Left colon (tissue), 2 donors: ENCODE measurements around the gene APOLD1. TPM values are rescaled to one million over a fixed set of nuclear protein-coding genes. Genes with fewer than 3 reads are reported as not detected.
"Not testable (repeated sequence)": the region's sequence is repeated elsewhere in the genome, so short reads cannot be mapped to it uniquely, and the experiment has no call there.

Source experiments
- ATAC-seq: fragments of 200-7000 bp; cut with Tn5 transposase; one replicate; pipeline ENCODE4 v1.9.1; 2020; ENCODE audit warnings: mild to moderate bottlenecking, moderate library complexity
- DNase-seq, 2 donors: peaks; one replicate each; pipeline ENCODE4 v3.0.0-alpha.2; 2020
- intact Hi-C, 2 donors: fragments of 100-400 bp; cut with DNase I in 1 of 2; cut with micrococcal nuclease in 1 of 2; formaldehyde crosslinking; loops; one replicate each; pipeline versions ENCODE4 v1.11.2 to v1.14.0; 2022; cut with DNase I, micrococcal nuclease
- long read RNA-seq: library from polyadenylated mRNA; unstranded; transcript quantifications from one replicate; pipeline ENCODE4 v2.0.0, GENCODE V29; 2021
- total RNA-seq, 2 donors: library from RNA; stranded (reverse); fragmentation: NEBNext Ultra II Directional; extraction: Animal tissue kit (Norgen Biotek cat#: 25700); gene quantifications; one replicate each; pipeline ENCODE4 v1.2.1, GENCODE V29; 2021
- donor health status: DM: no; HTN: no; CAD: no.
- donor health status: DM: yes; HTN: yes; CAD: no.

APOLD1 gene
- total RNA-seq: 1 to 10 TPM; 2.6 to 6.7 TPM
- long read RNA-seq, partial matches to known transcripts: 11 of 13 reads
- long read RNA-seq, other reads (novel, unspliced or antisense): 2 of 13 reads

- DNase-seq: no peak
- ATAC-seq: no peak
- intact Hi-C loops: no loop called here
Measured at GRCh38 chr12:12784911-12785814, at the start of gene APOLD1. APOLD1 (plus strand) TSS chr12:12785659; CDS start chr12:12785692, 33 bp downstream.

GRCh38 chr12:12736759-12737676, 48.4 kb upstream of the APOLD1 start:
- ATAC-seq: peak; percentile 77
- intact Hi-C loops: no loop called here
- DNase-seq: no peak

- ATAC-seq, intact Hi-C loops: not testable (repeated sequence)
Measured at GRCh38 chr12:12738152-12738551, 47.3 kb upstream of the APOLD1 start.

GRCh38 chr12:12741660-12742059, 43.8 kb upstream of the APOLD1 start:
- ATAC-seq (no peak), DNase-seq (no peak)
- intact Hi-C loops: no loop called here

More at GRCh38 chr12:12738152-12738551, 47.3 kb upstream of the APOLD1 start:
- not testable (repeated sequence) for DNase-seq

GRCh38 chr12:12744546-12745305, 40.7 kb upstream of the APOLD1 start:
- DNase-seq (no peak), ATAC-seq (peak; percentile 68)
- intact Hi-C loops: no loop called here

GRCh38 chr12:12745576-12746211, 39.8 kb upstream of the APOLD1 start:
- intact Hi-C loops: no loop called here
- ATAC-seq (no peak), DNase-seq (no peak)

GRCh38 chr12:12747278-12747677, 38.2 kb upstream of the APOLD1 start:
- no peak for DNase-seq
- ATAC-seq: no peak
- intact Hi-C loops: no loop called here

- intact Hi-C loops: no loop called here
Measured at GRCh38 chr12:12748044-12748443, 37.4 kb upstream of the APOLD1 start.

GRCh38 chr12:12749433-12749832, 36.0 kb upstream of the APOLD1 start:
- intact Hi-C loops: no loop called here
- peak; percentile 66 for ATAC-seq
- DNase-seq: no peak

More at GRCh38 chr12:12748044-12748443, 37.4 kb upstream of the APOLD1 start:
- no peak for ATAC-seq
- no peak for DNase-seq

GRCh38 chr12:12755923-12756322, 29.5 kb upstream of the APOLD1 start:
- ATAC-seq: no peak
- intact Hi-C loops: no loop called here

GRCh38 chr12:12757121-12757520, 28.3 kb upstream of the APOLD1 start:
- intact Hi-C loops: no loop called here
- DNase-seq (no peak), ATAC-seq (peak; percentile 21)

More at GRCh38 chr12:12755923-12756322, 29.5 kb upstream of the APOLD1 start:
- DNase-seq: no peak

- DNase-seq: no peak
- intact Hi-C loops: no loop called here
- ATAC-seq: no peak
Measured at GRCh38 chr12:12759234-12759915, 26.1 kb upstream of the APOLD1 start.

GRCh38 chr12:12764824-12765223, 20.6 kb upstream of the APOLD1 start:
- intact Hi-C loops: no loop called here
- DNase-seq (no peak), ATAC-seq (no peak)

GRCh38 chr12:12770262-12770661, 15.2 kb upstream of the APOLD1 start:
- intact Hi-C loops: no loop called here
- ATAC-seq (no peak), DNase-seq (no peak)

- intact Hi-C loops: no loop called here
Measured at GRCh38 chr12:12774791-12775190, 10.7 kb upstream of the APOLD1 start.

GRCh38 chr12:12776261-12776660, 9.2 kb upstream of the APOLD1 start:
- ATAC-seq (peak; percentile 91), DNase-seq (peak; percentile 51 to 64)
- intact Hi-C loops: no loop called here

More at GRCh38 chr12:12774791-12775190, 10.7 kb upstream of the APOLD1 start:
- DNase-seq (no peak), ATAC-seq (no peak)

GRCh38 chr12:12777092-12777491, 8.4 kb upstream of the APOLD1 start:
- DNase-seq (no peak), ATAC-seq (no peak)
- intact Hi-C loops: no loop called here

- intact Hi-C loops: no loop called here
- no peak for ATAC-seq
Measured at GRCh38 chr12:12779007-12779406, 6.5 kb upstream of the APOLD1 start.

More at GRCh38 chr12:12779007-12779406, 6.5 kb upstream of the APOLD1 start:
- no peak for DNase-seq
